Coronary artery (tissue), 2 donors: ENCODE measurements around the gene LRRTM2.

Experiments
- DNase-seq: peaks from one replicate; pipeline ENCODE4 v3.0.0-alpha.2; 2017; ENCODE audit warnings: low spot score
- H3K27ac ChIP-seq, 2 donors: fragments of 200-600 bp; sonication (generic); one replicate each; pipeline ENCODE4 v1.5.1; 2016 to 2019
- H3K4me3 ChIP-seq: fragments of 200-600 bp; sonication (generic); 2 replicates; pipeline ENCODE4 v1.5.1; 2016; ENCODE audit warnings: mild to moderate bottlenecking, moderate library complexity
- TF ChIP-seq, protein P1 (sequence below): fragments of 200-600 bp; sonication (generic); IDR thresholded peaks from one replicate; pipeline ENCODE4 v1.5.1; 2019; ENCODE audit warnings: antibody characterized with exemption

The LRRTM2 gene

DNA sequence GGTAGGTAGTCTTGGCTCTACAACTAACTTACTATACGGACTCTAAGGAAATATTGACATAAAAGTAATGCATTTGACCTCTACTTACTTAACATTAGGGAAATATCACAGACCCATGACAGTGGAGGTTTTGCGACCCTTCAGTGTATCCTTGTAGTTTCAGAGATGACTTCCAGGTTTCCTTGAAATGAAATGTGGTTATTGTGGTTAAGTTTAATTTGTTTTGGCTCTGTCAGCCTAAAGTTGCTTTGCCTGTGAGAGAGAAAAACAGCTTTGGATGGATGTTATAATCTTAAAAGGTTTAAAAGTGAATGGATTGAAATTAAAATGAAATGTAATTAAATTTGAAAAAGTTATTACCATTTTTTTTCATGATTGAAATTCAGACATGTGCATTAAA lies 42.9 kb downstream of the LRRTM2 start:
- Histone ChIP-seq H3K27ac (no peak overlapping the region), H3K4me3 (no peak overlapping the region)
- TF ChIP-seq, protein P1, sequence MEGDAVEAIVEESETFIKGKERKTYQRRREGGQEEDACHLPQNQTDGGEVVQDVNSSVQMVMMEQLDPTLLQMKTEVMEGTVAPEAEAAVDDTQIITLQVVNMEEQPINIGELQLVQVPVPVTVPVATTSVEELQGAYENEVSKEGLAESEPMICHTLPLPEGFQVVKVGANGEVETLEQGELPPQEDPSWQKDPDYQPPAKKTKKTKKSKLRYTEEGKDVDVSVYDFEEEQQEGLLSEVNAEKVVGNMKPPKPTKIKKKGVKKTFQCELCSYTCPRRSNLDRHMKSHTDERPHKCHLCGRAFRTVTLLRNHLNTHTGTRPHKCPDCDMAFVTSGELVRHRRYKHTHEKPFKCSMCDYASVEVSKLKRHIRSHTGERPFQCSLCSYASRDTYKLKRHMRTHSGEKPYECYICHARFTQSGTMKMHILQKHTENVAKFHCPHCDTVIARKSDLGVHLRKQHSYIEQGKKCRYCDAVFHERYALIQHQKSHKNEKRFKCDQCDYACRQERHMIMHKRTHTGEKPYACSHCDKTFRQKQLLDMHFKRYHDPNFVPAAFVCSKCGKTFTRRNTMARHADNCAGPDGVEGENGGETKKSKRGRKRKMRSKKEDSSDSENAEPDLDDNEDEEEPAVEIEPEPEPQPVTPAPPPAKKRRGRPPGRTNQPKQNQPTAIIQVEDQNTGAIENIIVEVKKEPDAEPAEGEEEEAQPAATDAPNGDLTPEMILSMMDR: no peak
- no peak for DNase-seq

DNA sequence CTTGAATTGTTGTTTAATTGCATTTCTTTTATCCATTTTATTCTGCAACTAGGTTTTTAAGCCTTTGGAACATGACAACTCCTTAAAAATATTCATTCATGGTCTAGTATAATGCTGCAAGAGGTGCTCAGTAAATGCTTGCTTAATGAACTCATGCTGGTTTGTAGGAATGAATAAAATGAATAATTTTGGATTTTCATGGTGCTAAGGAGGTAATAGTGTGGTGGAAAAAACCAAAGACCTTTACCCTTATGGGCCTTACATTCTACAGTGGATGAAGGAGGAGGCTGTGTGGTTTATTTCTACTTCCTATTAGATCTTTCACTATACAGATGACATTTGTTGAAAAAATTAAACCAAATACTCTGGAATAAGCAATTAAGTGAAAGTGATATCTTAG lies 43.4 kb downstream of the LRRTM2 start:
- no peak overlapping the region for H3K27ac ChIP-seq
- TF ChIP-seq, protein P1: no peak
- no peak overlapping the region for H3K4me3 ChIP-seq

DNA sequence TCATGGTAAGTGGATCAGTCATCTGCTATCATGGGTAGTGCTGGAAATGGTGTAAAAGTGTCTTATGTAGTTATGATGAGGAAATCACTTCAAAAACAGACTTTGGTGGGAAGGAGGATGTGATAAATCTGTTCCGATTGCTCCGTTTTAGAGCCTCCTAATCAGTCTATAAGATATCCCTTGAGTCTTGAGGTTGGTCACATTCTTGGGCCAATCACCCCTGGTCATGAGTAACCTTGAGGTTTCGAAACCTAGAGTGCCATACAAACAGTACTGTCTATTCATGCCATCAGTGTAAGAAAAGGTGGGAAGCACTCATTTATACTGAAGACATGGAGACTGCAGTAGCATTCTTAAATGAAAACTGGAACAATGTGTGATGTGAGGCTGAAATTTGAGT lies 45.8 kb downstream of the LRRTM2 start:
- TF ChIP-seq, protein P1: no peak
- DNase-seq: no peak
- H3K27ac ChIP-seq: no peak overlapping the region
- H3K4me3 ChIP-seq: no peak overlapping the region

More for the DNA sequence above, 43.4 kb downstream of the LRRTM2 start:
- DNase-seq: no peak

DNA sequence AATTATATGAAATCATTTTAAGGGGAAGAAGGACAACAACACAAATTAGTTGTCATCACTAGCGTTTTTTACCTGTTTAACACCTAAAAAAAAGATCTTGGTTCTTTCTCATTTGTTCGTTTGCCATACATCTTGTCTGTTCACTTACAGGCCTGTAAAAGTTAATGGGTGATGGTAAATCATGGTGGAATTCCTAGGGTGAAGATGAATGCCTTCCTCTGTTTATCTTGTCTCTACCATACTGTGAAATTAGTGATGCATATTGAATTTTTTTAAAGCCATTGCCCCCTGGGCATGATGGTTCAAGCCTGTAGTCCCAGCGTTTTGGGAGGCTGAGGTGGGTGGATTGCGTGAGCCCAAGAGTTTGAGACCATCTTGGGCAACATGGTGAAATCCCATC lies 46.6 kb downstream of the LRRTM2 start:
- Histone ChIP-seq H3K4me3 (no peak overlapping the region), H3K27ac (no peak overlapping the region)
- DNase-seq: no peak
- TF ChIP-seq, protein P1: no peak

DNA sequence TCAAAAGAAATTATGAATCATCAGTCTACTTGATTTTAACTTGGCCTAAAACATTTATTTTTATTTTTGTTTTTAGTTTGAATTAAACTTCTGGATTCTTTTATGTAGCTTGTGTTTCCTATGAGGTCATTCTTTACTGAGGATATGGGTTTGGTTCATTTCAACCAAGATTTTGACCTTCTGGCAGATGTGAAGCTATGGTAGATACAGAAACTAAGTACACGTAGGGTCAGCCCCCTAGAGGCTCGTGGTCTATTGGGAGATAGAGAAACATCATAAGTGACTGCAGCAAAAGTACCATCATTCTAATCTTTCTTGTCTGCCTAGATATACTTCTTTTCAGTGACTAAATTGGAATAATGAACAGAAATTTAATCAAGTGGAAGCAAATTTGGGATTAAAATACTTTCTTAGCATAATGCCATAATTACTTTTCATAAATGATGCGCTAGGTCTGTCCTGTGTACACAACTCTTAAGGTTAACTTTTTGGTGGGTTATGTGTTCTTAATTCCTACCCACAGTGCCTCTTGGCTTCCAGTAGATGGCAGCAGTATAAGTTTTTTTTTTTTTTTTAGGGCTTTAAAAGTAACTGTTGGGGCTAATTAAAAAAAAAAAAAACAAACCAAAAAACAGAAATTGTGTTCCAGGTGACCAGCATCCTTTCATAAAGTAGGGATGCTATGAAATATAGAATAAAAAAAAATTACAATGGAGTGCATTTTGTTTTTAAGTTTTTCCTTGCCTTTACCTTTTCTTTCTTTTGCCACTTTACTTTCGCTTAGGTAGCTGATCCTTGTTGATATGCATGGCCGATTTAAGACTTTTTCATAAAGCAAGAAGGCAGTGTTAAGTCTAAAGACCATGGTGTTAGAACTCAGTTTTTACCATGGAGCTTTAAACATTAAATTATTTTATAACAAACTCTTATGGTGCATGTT lies 49.9 kb downstream of the LRRTM2 start:
- Histone ChIP-seq H3K4me3 (no peak overlapping the region), H3K27ac (no peak overlapping the region)
- no peak for DNase-seq
- TF ChIP-seq, protein P1: no peak

DNA sequence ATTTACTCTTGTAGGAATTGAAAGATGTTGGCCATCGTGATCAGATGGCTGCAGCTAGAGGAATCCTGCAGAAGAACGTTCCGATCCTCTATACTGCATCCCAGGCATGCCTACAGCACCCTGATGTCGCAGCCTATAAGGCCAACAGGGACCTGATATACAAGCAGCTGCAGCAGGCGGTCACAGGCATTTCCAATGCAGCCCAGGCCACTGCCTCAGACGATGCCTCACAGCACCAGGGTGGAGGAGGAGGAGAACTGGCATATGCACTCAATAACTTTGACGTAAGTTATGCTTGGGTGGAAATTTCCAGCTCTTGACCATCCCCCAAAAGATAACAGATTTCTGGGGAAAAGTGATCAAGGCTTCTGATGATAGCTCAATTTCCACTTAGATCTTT lies 50.6 kb downstream of the LRRTM2 start:
- H3K4me3 ChIP-seq: no peak overlapping the region
- no peak for DNase-seq
- TF ChIP-seq, protein P1: no peak
- H3K27ac ChIP-seq: peak overlapping the region in 1 of 2 donors; percentile 10

DNA sequence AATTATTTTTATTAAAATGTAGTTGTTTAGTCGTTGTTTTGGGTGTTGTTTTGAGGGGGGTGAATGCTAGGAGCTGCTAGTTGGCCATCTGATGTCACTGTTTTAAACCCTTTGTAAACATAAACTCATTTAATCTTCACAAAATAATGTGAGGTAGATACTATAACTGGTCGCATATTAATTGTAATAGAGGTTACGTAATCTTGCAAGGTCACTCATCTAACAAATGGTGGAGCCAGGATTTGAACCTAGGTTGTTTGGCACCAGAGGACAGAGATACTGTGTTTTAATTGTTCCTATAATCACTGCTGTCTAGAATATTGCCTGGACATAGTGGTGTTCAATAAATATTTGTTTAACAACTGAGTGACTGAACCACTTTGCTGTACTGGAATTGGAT lies 54.4 kb downstream of the LRRTM2 start:
- TF ChIP-seq, protein P1: no peak
- no peak overlapping the region for H3K27ac ChIP-seq

More for the DNA sequence above, 54.4 kb downstream of the LRRTM2 start:
- no peak overlapping the region for H3K4me3 ChIP-seq
- DNase-seq: no peak
